Measurements from ENCODE around the gene MBOAT1.

MBOAT1 gene

GRCh38 chr6:20197251-20197650, 15.0 kb downstream of the MBOAT1 start:
- no peaks in the 10 kb centered on the region for H3K27me3 ChIP-seq
- H3K27ac ChIP-seq: no peak overlapping the region
- TF ChIP-seq CTCF (IDR thresholded peaks at IDR 0.05): no peak
- H3K9me3 ChIP-seq: no peaks in the 10 kb centered on the region
- no peaks in the 10 kb centered on the region for H3K4me1 ChIP-seq
- no peak for DNase-seq
- no peaks in the 10 kb centered on the region for H3K36me3 ChIP-seq
- H3K4me3 ChIP-seq: no peak overlapping the region
- intact Hi-C loops (cut with DNase I; ENCODE audit: low total_unique reads): no loop called here

GRCh38 chr6:20192625-20193024, 19.6 kb downstream of the MBOAT1 start:
- Histone ChIP-seq H3K27ac (no peak overlapping the region), H3K4me1 (no peaks in the 10 kb centered on the region), H3K9me3 (no peaks in the 10 kb centered on the region), H3K27me3 (no peaks in the 10 kb centered on the region), H3K4me3 (no peak overlapping the region), H3K36me3 (no peaks in the 10 kb centered on the region)
- DNase-seq: no peak
- intact Hi-C loops (cut with DNase I; ENCODE audit: low total_unique reads): no loop called here
- no peak for TF ChIP-seq CTCF (IDR thresholded peaks at IDR 0.05)

- Histone ChIP-seq H3K4me1 (no peaks in the 10 kb centered on the region), H3K9me3 (no peaks in the 10 kb centered on the region), H3K4me3 (no peak overlapping the region), H3K27ac (no peak overlapping the region), H3K27me3 (no peaks in the 10 kb centered on the region), H3K36me3 (no peaks in the 10 kb centered on the region)
- intact Hi-C loops (cut with DNase I; ENCODE audit: low total_unique reads): no loop called here
- DNase-seq: no peak
- no peak for TF ChIP-seq CTCF (IDR thresholded peaks at IDR 0.05)
Measured at GRCh38 chr6:20191992-20192391, 20.3 kb downstream of the MBOAT1 start.

- H3K4me3 ChIP-seq: no peak overlapping the region
- H3K27me3 ChIP-seq: no peaks in the 10 kb centered on the region
- intact Hi-C loops (cut with DNase I; ENCODE audit: low total_unique reads): no loop called here
- no peak for TF ChIP-seq CTCF (IDR thresholded peaks at IDR 0.05)
- no peak for DNase-seq
- peaks cover 0 to 4% (median 0%) of the 10 kb centered on the region in 3 donors for H3K36me3 ChIP-seq
- H3K27ac ChIP-seq: no peak overlapping the region
- H3K9me3 ChIP-seq: no peaks in the 10 kb centered on the region
- peaks cover 0 to under 1% (median 0%) of the 10 kb centered on the region in 4 donors for H3K4me1 ChIP-seq
Measured at GRCh38 chr6:20188630-20189075, 23.6 kb downstream of the MBOAT1 start.

GRCh38 chr6:20186981-20187380, 25.3 kb downstream of the MBOAT1 start:
- peaks cover 0 to 4% (median 0%) of the 10 kb centered on the region in 3 donors for H3K36me3 ChIP-seq
- DNase-seq: no peak
- intact Hi-C loops (cut with DNase I; ENCODE audit: low total_unique reads): no loop called here
- H3K9me3 ChIP-seq: no peaks in the 10 kb centered on the region
- H3K4me1 ChIP-seq: peaks cover 0 to 3% (median 0%) of the 10 kb centered on the region in 4 donors
- TF ChIP-seq CTCF (IDR thresholded peaks at IDR 0.05): no peak
- no peak overlapping the region for H3K4me3 ChIP-seq
- H3K27me3 ChIP-seq: no peaks in the 10 kb centered on the region
- no peak overlapping the region for H3K27ac ChIP-seq

GRCh38 chr6:20183706-20184105, 28.6 kb downstream of the MBOAT1 start:
- no peak for TF ChIP-seq CTCF (IDR thresholded peaks at IDR 0.05)
- H3K4me1 ChIP-seq: peaks cover 0 to 7% (median 0%) of the 10 kb centered on the region in 4 donors
- intact Hi-C loops (cut with DNase I; ENCODE audit: low total_unique reads): no loop called here
- no peaks in the 10 kb centered on the region for H3K27me3 ChIP-seq
- H3K36me3 ChIP-seq: peaks cover 0 to 4% (median 0%) of the 10 kb centered on the region in 3 donors
- DNase-seq: no peak
- H3K9me3 ChIP-seq: no peaks in the 10 kb centered on the region
- no peak overlapping the region for H3K4me3 ChIP-seq
- no peak overlapping the region for H3K27ac ChIP-seq

All from tibial artery (tissue), 4 donors.